HG03469 (cell line): ENCODE results near the gene ARHGEF7.
"Not testable (repeated sequence)": the region's sequence is repeated elsewhere in the genome, so short reads cannot be mapped to it uniquely, and the experiment has no call there.

Source experiments
- ATAC-seq: cut with Tn5 transposase; IDR thresholded peaks from one replicate; pipeline ENCODE4 v1.9.1; 2021; ENCODE audit warnings: mild to moderate bottlenecking, moderate library complexity, moderate number of reproducible peaks; ENCODE audit not compliant: unreplicated experiment

The ARHGEF7 gene

GRCh38 chr13:111189064-111189505 lies 74.0 kb downstream of the ARHGEF7 start:
- ATAC-seq = not testable (repeated sequence)

GRCh38 chr13:111189516-111189915 lies 74.4 kb downstream of the ARHGEF7 start:
- not testable (repeated sequence) for ATAC-seq

- ATAC-seq = not testable (repeated sequence)
These were observed 78.1 kb downstream of the ARHGEF7 start for GRCh38 chr13:111193223-111193622.

GRCh38 chr13:111194651-111195050 lies 79.5 kb downstream of the ARHGEF7 start:
- not testable (repeated sequence) for ATAC-seq

- ATAC-seq = not testable (repeated sequence)
These were observed 83.7 kb downstream of the ARHGEF7 start for GRCh38 chr13:111198732-111199378.

GRCh38 chr13:111201304-111201940 lies 86.3 kb downstream of the ARHGEF7 start:
- no peak for ATAC-seq

GRCh38 chr13:111202156-111202621 lies 87.1 kb downstream of the ARHGEF7 start:
- no peak for ATAC-seq

GRCh38 chr13:111202745-111203144 lies 87.6 kb downstream of the ARHGEF7 start:
- ATAC-seq = peak; percentile 72

GRCh38 chr13:111203736-111204389 lies 88.8 kb downstream of the ARHGEF7 start:
- no peak for ATAC-seq

- no peak for ATAC-seq
These were observed 89.5 kb downstream of the ARHGEF7 start for GRCh38 chr13:111204438-111205177.

GRCh38 chr13:111206148-111206547 lies 91.0 kb downstream of the ARHGEF7 start:
- ATAC-seq = no peak

- ATAC-seq = no peak
These were observed 94.5 kb downstream of the ARHGEF7 start for GRCh38 chr13:111209613-111210012.

- no peak for ATAC-seq
These were observed 95.0 kb downstream of the ARHGEF7 start for GRCh38 chr13:111210091-111210490.

GRCh38 chr13:111210544-111211469 lies 95.7 kb downstream of the ARHGEF7 start:
- ATAC-seq = no peak

- ATAC-seq = no peak
These were observed 96.8 kb downstream of the ARHGEF7 start for GRCh38 chr13:111211789-111212516.

- no peak for ATAC-seq
These were observed 97.4 kb downstream of the ARHGEF7 start for GRCh38 chr13:111212517-111212873.

- no peak for ATAC-seq
These were observed 99.0 kb downstream of the ARHGEF7 start for GRCh38 chr13:111213964-111214726.
